Fibroblast of lung (primary cell): ENCODE results near the gene CCDC92. TPM values are rescaled to one million over a fixed set of nuclear protein-coding genes. Genes with fewer than 3 reads are reported as not detected.

Experiments used
- DNase-seq, 2 donors: peaks; one replicate each; pipeline versions ENCODE4 v3.0.0 to v3.0.0-alpha.2; 2010; ENCODE audit warnings: low read depth in 2 of 2
- H2AFZ ChIP-seq: 2 replicates; pipeline ENCODE4 v1.5.1; 2012; ENCODE audit warnings: low read length, control low read depth, inconsistent platforms
- H3K27ac ChIP-seq: 2 replicates; pipeline ENCODE4 v1.5.1; 2011; ENCODE audit warnings: low read length, control low read depth; ENCODE audit not compliant: insufficient read depth
- H3K27me3 ChIP-seq: 2 replicates; pipeline ENCODE4 v1.5.1; 2011; ENCODE audit warnings: mild to moderate bottlenecking, low read length; ENCODE audit not compliant: control insufficient read depth, insufficient read depth
- H3K36me3 ChIP-seq: 2 replicates; pipeline ENCODE4 v1.5.1; 2011; ENCODE audit warnings: low read length; ENCODE audit not compliant: control insufficient read depth, insufficient read depth
- H3K4me1 ChIP-seq: 2 replicates; pipeline ENCODE4 v1.5.1; 2011; ENCODE audit warnings: low read length; ENCODE audit not compliant: control insufficient read depth, insufficient read depth; ENCODE audit errors: extremely low read depth
- H3K4me2 ChIP-seq: 2 replicates; pipeline ENCODE4 v1.5.1; 2011; ENCODE audit warnings: low read length, control low read depth; ENCODE audit not compliant: insufficient read depth; ENCODE audit errors: extremely low read depth
- H3K4me3 ChIP-seq, 4 experiments: fragments of 200-600 bp in 1 of 4; sonication (generic) in 1 of 4; replicated peaks in 1 of 4; 2 replicates each; pipeline ENCODE4 v1.5.1; 2011 to 2016; ENCODE audit warnings: low read length in 4 of 4, low read depth in 3 of 4, mild to moderate bottlenecking in 3 of 4, control low read depth in 2 of 4, inconsistent platforms in 1 of 4, mixed read lengths in 1 of 4; ENCODE audit not compliant: insufficient read depth in 1 of 4; ENCODE audit errors: control extremely low read depth in 1 of 4
- H3K79me2 ChIP-seq: 2 replicates; pipeline ENCODE4 v1.5.1; 2012; ENCODE audit warnings: mild to moderate bottlenecking, low read length, inconsistent platforms; ENCODE audit not compliant: control insufficient read depth, insufficient read depth
- H3K9ac ChIP-seq: 2 replicates; pipeline ENCODE4 v1.5.1; 2011; ENCODE audit warnings: mild to moderate bottlenecking, low read length, control low read depth; ENCODE audit not compliant: insufficient read depth
- H3K9me3 ChIP-seq: 2 replicates; pipeline ENCODE4 v1.5.1; 2012; ENCODE audit warnings: low read depth, low read length; ENCODE audit not compliant: control insufficient read depth, insufficient read depth
- H4K20me1 ChIP-seq: 2 replicates; pipeline ENCODE4 v1.5.1; 2011; ENCODE audit warnings: low read length; ENCODE audit not compliant: control insufficient read depth, insufficient read depth; ENCODE audit errors: extremely low read depth
- EZH2 ChIP-seq: IDR thresholded peaks from 2 replicates; pipeline ENCODE4 v1.5.1; 2012; ENCODE audit warnings: low read length, control low read depth, mild to moderate bottlenecking; ENCODE audit errors: missing control alignments
- polyA plus RNA-seq, 2 donors: library from polyadenylated mRNA; depleted of rRNA in 1 of 2; stranded (reverse) in 1 of 2; unstranded in 1 of 2; fragments of >200 nt; gene quantifications; 2 replicates each; pipeline ENCODE4 v1.2.1, GENCODE V29; 2011 to 2012; ENCODE audit warnings: missing spikeins in 1 of 2
- total RNA-seq: library from RNA; depleted of rRNA; stranded (reverse); fragments of >200 nt; gene quantifications from 2 replicates; pipeline ENCODE4 v1.2.1, GENCODE V29; 2014
- TF ChIP-seq, protein P1 (sequence below), 2 donors: IDR thresholded peaks in 1 of 2; conservative IDR thresholded peaks in 1 of 2; 1 replicate in 1 of 2; 2 replicates in 1 of 2; pipeline ENCODE4 v1.5.1; 2011 to 2012; ENCODE audit warnings: low read length in 2 of 2, control low read depth in 1 of 2, inconsistent platforms in 1 of 2, low read depth in 1 of 2, mild to moderate bottlenecking in 1 of 2

CCDC92 gene
- total and polyA plus RNA-seq, 2 donors (not counting 1 experiment from before 2014, with no cell fraction given), result 13.2 to 42.3 TPM

DNA sequence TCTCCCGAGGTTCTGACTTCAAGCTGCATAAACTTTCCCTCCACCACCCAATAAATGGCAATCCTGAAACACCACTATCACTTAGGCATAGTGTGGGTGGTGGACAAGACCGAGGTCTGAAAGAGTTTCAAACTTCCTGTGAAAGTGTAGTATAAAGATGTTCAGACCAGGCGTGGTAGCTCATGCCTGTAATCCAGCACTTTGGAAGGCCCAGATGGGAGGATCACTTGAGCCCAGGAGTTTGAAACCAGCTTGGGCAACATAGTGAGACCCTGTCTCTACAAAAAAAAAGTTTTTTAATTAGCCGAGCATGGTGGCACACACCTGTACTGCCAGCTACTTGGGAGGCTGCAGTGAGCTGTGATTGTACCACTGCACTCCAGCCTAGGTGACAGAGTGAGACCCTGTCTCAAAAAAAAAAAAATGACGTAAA lies 61.9 kb downstream of the CCDC92 start:
- H3K9me3 ChIP-seq, result no peaks in the 10 kb centered on the region
- H3K4me2 ChIP-seq, result no peak overlapping the region
- DNase-seq, result no peak
- TF ChIP-seq, protein P1, sequence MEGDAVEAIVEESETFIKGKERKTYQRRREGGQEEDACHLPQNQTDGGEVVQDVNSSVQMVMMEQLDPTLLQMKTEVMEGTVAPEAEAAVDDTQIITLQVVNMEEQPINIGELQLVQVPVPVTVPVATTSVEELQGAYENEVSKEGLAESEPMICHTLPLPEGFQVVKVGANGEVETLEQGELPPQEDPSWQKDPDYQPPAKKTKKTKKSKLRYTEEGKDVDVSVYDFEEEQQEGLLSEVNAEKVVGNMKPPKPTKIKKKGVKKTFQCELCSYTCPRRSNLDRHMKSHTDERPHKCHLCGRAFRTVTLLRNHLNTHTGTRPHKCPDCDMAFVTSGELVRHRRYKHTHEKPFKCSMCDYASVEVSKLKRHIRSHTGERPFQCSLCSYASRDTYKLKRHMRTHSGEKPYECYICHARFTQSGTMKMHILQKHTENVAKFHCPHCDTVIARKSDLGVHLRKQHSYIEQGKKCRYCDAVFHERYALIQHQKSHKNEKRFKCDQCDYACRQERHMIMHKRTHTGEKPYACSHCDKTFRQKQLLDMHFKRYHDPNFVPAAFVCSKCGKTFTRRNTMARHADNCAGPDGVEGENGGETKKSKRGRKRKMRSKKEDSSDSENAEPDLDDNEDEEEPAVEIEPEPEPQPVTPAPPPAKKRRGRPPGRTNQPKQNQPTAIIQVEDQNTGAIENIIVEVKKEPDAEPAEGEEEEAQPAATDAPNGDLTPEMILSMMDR (conservative IDR thresholded peaks at IDR 0.05 in 1 of 2, IDR thresholded peaks at IDR 0.05 in 1 of 2; ENCODE audit: low read depth in 1 of 2, low read length in 2 of 2), result no peak
- TF ChIP-seq EZH2, result no peak
- H3K27me3 ChIP-seq, result no peaks in the 10 kb centered on the region
- no peaks in the 10 kb centered on the region for H3K36me3 ChIP-seq
- no peaks in the 10 kb centered on the region for H3K4me1 ChIP-seq
- H2AFZ ChIP-seq, result no peak overlapping the region
- H3K79me2 ChIP-seq, result no peaks in the 10 kb centered on the region
- H4K20me1 ChIP-seq, result no peaks in the 10 kb centered on the region
- H3K9ac ChIP-seq, result no peak overlapping the region
- no peak overlapping the region for H3K27ac ChIP-seq
- H3K4me3 ChIP-seq, result no peak overlapping the region

DNA sequence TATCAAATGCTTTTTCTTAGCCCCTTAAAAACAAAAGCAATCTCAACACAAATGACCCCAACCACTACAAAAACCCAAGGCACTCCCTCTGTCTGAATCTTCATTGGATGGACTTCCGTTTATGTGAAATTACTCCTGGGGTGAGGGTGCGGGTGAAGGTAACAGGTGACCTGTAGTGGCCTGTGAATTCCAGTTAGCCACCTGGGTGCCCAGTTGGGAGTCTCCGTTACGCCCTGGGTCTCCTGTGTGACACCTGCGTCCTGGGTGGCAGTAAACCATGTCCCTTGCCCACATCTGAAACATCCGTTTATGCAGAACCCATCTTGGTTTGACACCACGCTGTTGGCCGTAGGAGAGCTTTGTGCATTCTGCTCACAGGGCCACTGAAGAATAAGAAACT lies 62.6 kb downstream of the CCDC92 start:
- no peak for TF ChIP-seq EZH2
- TF ChIP-seq, protein P1 (conservative IDR thresholded peaks at IDR 0.05 in 1 of 2, IDR thresholded peaks at IDR 0.05 in 1 of 2; ENCODE audit: low read depth in 1 of 2, low read length in 2 of 2), result no peak
- H3K27me3 ChIP-seq, result no peaks in the 10 kb centered on the region
- H3K4me3 ChIP-seq, result no peak overlapping the region
- no peak overlapping the region for H2AFZ ChIP-seq
- no peaks in the 10 kb centered on the region for H3K36me3 ChIP-seq
- H4K20me1 ChIP-seq, result no peaks in the 10 kb centered on the region
- no peak for DNase-seq
- no peaks in the 10 kb centered on the region for H3K79me2 ChIP-seq
- no peaks in the 10 kb centered on the region for H3K9me3 ChIP-seq
- H3K9ac ChIP-seq, result no peak overlapping the region
- H3K4me2 ChIP-seq, result no peak overlapping the region
- no peak overlapping the region for H3K27ac ChIP-seq
- H3K4me1 ChIP-seq, result no peaks in the 10 kb centered on the region

DNA sequence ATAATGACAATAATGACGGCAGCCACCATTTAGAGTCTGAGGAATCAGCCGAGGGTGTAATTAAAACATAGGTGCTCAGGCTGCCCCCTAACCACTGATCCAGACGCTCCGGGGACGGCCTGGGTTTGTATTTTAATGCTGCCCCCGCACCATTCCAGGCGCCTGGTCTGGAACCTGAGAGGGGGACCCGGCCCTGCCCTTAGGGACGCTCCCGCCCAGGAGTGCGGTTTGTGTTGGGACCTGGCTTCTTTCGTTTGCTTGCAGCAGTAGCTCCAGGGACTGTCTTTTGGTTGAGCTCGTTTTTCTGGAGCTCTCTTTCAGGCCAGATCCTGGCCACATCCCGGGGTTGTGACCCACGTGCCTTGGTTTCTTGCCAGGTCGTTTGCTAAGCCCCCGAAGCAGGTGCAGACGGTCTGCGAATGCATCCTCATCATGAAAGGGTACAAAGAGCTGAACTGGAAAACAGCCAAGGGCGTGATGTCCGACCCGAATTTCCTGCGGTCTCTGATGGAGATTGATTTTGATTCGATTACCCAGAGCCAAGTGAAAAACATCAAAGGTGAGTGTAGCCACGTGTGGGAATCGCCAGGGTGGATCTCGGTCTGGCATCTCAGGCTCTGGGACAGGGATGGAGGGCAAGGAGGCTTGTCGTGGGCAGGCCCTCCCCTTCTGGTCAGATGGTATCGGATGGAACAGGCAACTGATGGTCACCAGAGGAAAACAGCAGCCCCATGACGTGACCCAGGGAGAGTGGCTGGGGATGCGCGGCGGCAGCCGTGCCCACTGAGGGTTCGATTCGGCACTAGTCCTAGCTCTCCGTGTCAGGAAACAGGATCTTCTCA lies 63.5 kb downstream of the CCDC92 start:
- Histone ChIP-seq H3K4me2 (no peak overlapping the region), H3K9me3 (no peaks in the 10 kb centered on the region), H3K79me2 (no peaks in the 10 kb centered on the region), H3K27me3 (peaks cover 7% of the 10 kb centered on the region), H3K36me3 (no peaks in the 10 kb centered on the region), H3K27ac (no peak overlapping the region), H3K4me3 (no peak overlapping the region), H3K9ac (no peak overlapping the region), H3K4me1 (no peaks in the 10 kb centered on the region), H2AFZ (no peak overlapping the region), H4K20me1 (no peaks in the 10 kb centered on the region)
- DNase-seq, result no peak
- TF ChIP-seq EZH2, result no peak
- TF ChIP-seq, protein P1 (conservative IDR thresholded peaks at IDR 0.05 in 1 of 2, IDR thresholded peaks at IDR 0.05 in 1 of 2; ENCODE audit: low read depth in 1 of 2, low read length in 2 of 2), result no peak
